K562 (cell line): Measurements from ENCODE around the gene MBOAT7. TPM values are rescaled to one million over a fixed set of nuclear protein-coding genes. Genes with fewer than 3 reads are reported as not detected.

Experiments used
- DPF2 ChIP-seq: fragments of 450-650 bp; IDR thresholded peaks from 2 replicates; pipeline ENCODE4 v1.6.1; 2016
- E2F3 ChIP-seq: fragments of 250-450 bp; sonication (Bioruptor Pico); IDR thresholded peaks from 2 replicates; pipeline ENCODE4 v1.4.0; 2020; ENCODE audit warnings: mild to moderate bottlenecking
- EGR1 ChIP-seq: fragments of 450-650 bp; conservative IDR thresholded peaks from 2 replicates; pipeline ENCODE4 v1.6.1; 2017; ENCODE audit warnings: mild to moderate bottlenecking
- ETS1 ChIP-seq: conservative IDR thresholded peaks from 2 replicates; pipeline ENCODE4 v1.6.1; 2011; ENCODE audit warnings: low read depth, mild to moderate bottlenecking, low read length; ENCODE audit not compliant: control insufficient read depth
- FOXP1 ChIP-seq: sonication (generic); formaldehyde crosslinking; IDR thresholded peaks from 2 replicates; pipeline ENCODE4 v1.8.0; 2022; ENCODE audit warnings: mild to moderate bottlenecking, missing genetic modification reagents
- HEY1 ChIP-seq: fragments of 250-450 bp; sonication (Bioruptor Pico); IDR thresholded peaks from 2 replicates; pipeline ENCODE4 v1.5.0; 2020; ENCODE audit warnings: mild to moderate bottlenecking, moderate library complexity, borderline replicate concordance
- IRF1 ChIP-seq: sonication (generic); formaldehyde crosslinking; IDR thresholded peaks from 2 replicates; pipeline ENCODE4 v1.8.0; 2022; ENCODE audit warnings: missing genetic modification reagents, mild to moderate bottlenecking, borderline replicate concordance
- LCOR ChIP-seq: sonication (generic); formaldehyde crosslinking; IDR thresholded peaks from 2 replicates; pipeline ENCODE4 v1.8.0; 2022; ENCODE audit warnings: mild to moderate bottlenecking, missing genetic modification reagents
- NR2C2 ChIP-seq, 2 experiments: fragments of 200-800 bp in 1 of 2; sonication (Bioruptor generic) in 1 of 2; sonication (generic) in 1 of 2; formaldehyde crosslinking in 1 of 2; IDR thresholded peaks; 2 replicates each; pipeline versions ENCODE4 v1.6.1 to v1.8.0; 2016 to 2022; ENCODE audit warnings: mild to moderate bottlenecking in 1 of 2, missing compliant biosample characterization in 1 of 2, missing genetic modification characterization in 1 of 2, missing genetic modification reagents in 1 of 2
- PHF20 ChIP-seq: fragments of 450-650 bp; IDR thresholded peaks from 2 replicates; pipeline ENCODE4 v1.6.1; 2018; ENCODE audit not compliant: partially characterized antibody
- ZNF232 ChIP-seq: sonication (generic); formaldehyde crosslinking; IDR thresholded peaks from 2 replicates; pipeline ENCODE4 v1.8.0; 2022; ENCODE audit warnings: mild to moderate bottlenecking, missing genetic modification reagents
- ZNF280A ChIP-seq: fragments of 450-650 bp; IDR thresholded peaks from 2 replicates; pipeline ENCODE4 v1.6.1; 2018; ENCODE audit warnings: mild to moderate bottlenecking, low read depth; ENCODE audit not compliant: partially characterized antibody
- ZNF695 ChIP-seq: fragments of 450-650 bp; formaldehyde crosslinking; IDR thresholded peaks from 2 replicates; pipeline ENCODE4 v1.4.0; 2020; ENCODE audit warnings: mild to moderate bottlenecking, moderate library complexity
- polyA plus RNA-seq, 8 experiments: library from polyadenylated mRNA; depleted of rRNA in 4 of 8; stranded (reverse) in 5 of 8; unstranded in 3 of 8; fragments of >200 nt; fragmentation: Nextera tagmentation in 2 of 8; fragmentation: Illumina TruSeq in 1 of 8; extraction: Ambion mirVana in 2 of 8; extraction: Trizol in 1 of 8; gene quantifications; 2 replicates each; pipeline versions ENCODE4 v1.2.1 to v1.2.3, GENCODE V29; 2011 to 2014; ENCODE audit warnings: inconsistent platforms in 1 of 8, missing spikeins in 1 of 8
- total RNA-seq, 7 experiments: library from RNA; depleted of rRNA in 6 of 7; stranded (reverse); fragments of >200 nt in 6 of 7; fragmentation: Illumina TruSeq in 2 of 7; extraction: Trizol in 2 of 7; gene quantifications; 2 replicates each; pipeline versions ENCODE4 v1.2.1 to v1.2.3, GENCODE V29; 2011 to 2021; ENCODE audit warnings: low replicate concordance in 1 of 7
- TF ChIP-seq, protein P1 (sequence below): fragments of 450-650 bp; formaldehyde crosslinking; IDR thresholded peaks from 2 replicates; pipeline ENCODE4 v1.4.0; 2022; ENCODE audit warnings: missing genetic modification characterization
- TF ChIP-seq, protein P2 (sequence below): fragments of 450-650 bp; formaldehyde crosslinking; IDR thresholded peaks from 2 replicates; pipeline ENCODE4 v1.4.0; 2020; ENCODE audit warnings: mild to moderate bottlenecking, moderate library complexity

The MBOAT7 gene
- total and polyA plus RNA-seq, 9 of the 15 experiments (the other 6 are each of a cell fraction or from before 2014, with no cell fraction given): 1.4 to 153 (median 56.1) TPM

- TF ChIP-seq NR2C2 (CRISPR knock-in tag; IDR thresholded peaks at IDR 0.05) (peak; percentile 36; the same call in 1 of the 2 replicates), NR2C2 (tag; IDR thresholded peaks at IDR 0.05) (no peak; the same call in 1 of the 2 replicates), EGR1 (peak; percentile 98), ZNF695 (CRISPR knock-in tag) (no peak), ZNF232 (no peak), IRF1 (no peak), ETS1 (peak; percentile 81; the same call in 1 of the 2 replicates), FOXP1 (CRISPR knock-in tag) (no peak), LCOR (CRISPR knock-in tag) (peak; percentile 46; the same call in 1 of the 2 replicates), HEY1 (no peak), PHF20 (peak; percentile 92), E2F3 (CRISPR knock-in tag) (no peak), DPF2 (no peak), ZNF280A (no peak)
- TF ChIP-seq, protein P1, sequence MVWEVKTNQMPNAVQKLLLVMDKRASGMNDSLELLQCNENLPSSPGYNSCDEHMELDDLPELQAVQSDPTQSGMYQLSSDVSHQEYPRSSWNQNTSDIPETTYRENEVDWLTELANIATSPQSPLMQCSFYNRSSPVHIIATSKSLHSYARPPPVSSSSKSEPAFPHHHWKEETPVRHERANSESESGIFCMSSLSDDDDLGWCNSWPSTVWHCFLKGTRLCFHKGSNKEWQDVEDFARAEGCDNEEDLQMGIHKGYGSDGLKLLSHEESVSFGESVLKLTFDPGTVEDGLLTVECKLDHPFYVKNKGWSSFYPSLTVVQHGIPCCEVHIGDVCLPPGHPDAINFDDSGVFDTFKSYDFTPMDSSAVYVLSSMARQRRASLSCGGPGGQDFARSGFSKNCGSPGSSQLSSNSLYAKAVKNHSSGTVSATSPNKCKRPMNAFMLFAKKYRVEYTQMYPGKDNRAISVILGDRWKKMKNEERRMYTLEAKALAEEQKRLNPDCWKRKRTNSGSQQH (CRISPR knock-in tag): no peak
- TF ChIP-seq, protein P2, sequence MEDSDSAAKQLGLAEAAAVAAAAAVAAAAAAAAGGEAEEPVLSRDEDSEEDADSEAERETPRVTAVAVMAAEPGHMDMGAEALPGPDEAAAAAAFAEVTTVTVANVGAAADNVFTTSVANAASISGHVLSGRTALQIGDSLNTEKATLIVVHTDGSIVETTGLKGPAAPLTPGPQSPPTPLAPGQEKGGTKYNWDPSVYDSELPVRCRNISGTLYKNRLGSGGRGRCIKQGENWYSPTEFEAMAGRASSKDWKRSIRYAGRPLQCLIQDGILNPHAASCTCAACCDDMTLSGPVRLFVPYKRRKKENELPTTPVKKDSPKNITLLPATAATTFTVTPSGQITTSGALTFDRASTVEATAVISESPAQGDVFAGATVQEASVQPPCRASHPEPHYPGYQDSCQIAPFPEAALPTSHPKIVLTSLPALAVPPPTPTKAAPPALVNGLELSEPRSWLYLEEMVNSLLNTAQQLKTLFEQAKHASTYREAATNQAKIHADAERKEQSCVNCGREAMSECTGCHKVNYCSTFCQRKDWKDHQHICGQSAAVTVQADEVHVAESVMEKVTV (CRISPR knock-in tag): no peak
Measured at GRCh38 chr19:54159352-54160181, 29.8 kb downstream of the MBOAT7 start, which contains the start of gene LENG1 (continued).
